ENCODE results near the gene FRAT2.

Gene FRAT2

GRCh38 chr10:97338041-97338440 is 3.5 kb upstream of the FRAT2 start:
- DNase-seq (ENCODE audit: extremely low read depth, low read depth) = no peak
- TF ChIP-seq CTCF (IDR thresholded peaks at IDR 0.05; ENCODE audit: low read depth, low read length) = no peak

- DNase-seq (ENCODE audit: extremely low read depth, low read depth) = no peak
- TF ChIP-seq CTCF (IDR thresholded peaks at IDR 0.05; ENCODE audit: low read depth, low read length) = no peak
Observed at GRCh38 chr10:97336942-97337831, 2.7 kb upstream of the FRAT2 start.

GRCh38 chr10:97336446-97336845 is 1.9 kb upstream of the FRAT2 start:
- DNase-seq (ENCODE audit: extremely low read depth, low read depth) = no peak
- no peak for TF ChIP-seq CTCF (IDR thresholded peaks at IDR 0.05; ENCODE audit: low read depth, low read length)

GRCh38 chr10:97336006-97336405 is 1.5 kb upstream of the FRAT2 start:
- no peak for DNase-seq (ENCODE audit: extremely low read depth, low read depth)
- no peak for TF ChIP-seq CTCF (IDR thresholded peaks at IDR 0.05; ENCODE audit: low read depth, low read length)

- no peak for TF ChIP-seq CTCF (IDR thresholded peaks at IDR 0.05; ENCODE audit: low read depth, low read length)
- DNase-seq (ENCODE audit: extremely low read depth, low read depth) = no peak
Observed at GRCh38 chr10:97335188-97335619, 675 bp upstream of the FRAT2 start.

GRCh38 chr10:97333601-97334369 is 744 bp downstream of the FRAT2 start:
- no peak for TF ChIP-seq CTCF (IDR thresholded peaks at IDR 0.05; ENCODE audit: low read depth, low read length)
- DNase-seq (ENCODE audit: extremely low read depth, low read depth) = no peak

- TF ChIP-seq CTCF (IDR thresholded peaks at IDR 0.05; ENCODE audit: low read depth, low read length) = no peak; the same call in 1 of the 2 replicates
- no peak for DNase-seq (ENCODE audit: extremely low read depth, low read depth)
Observed at GRCh38 chr10:97333351-97333600, 1.3 kb downstream of the FRAT2 start.

All from AG09319 (cell line).